Measurements from ENCODE around the gene CIDEA. TPM values are rescaled to one million over a fixed set of nuclear protein-coding genes. Genes with fewer than 3 reads are reported as not detected.

The CIDEA gene
- total RNA-seq, 1 experiment from 2014 or later = not detected

DNA sequence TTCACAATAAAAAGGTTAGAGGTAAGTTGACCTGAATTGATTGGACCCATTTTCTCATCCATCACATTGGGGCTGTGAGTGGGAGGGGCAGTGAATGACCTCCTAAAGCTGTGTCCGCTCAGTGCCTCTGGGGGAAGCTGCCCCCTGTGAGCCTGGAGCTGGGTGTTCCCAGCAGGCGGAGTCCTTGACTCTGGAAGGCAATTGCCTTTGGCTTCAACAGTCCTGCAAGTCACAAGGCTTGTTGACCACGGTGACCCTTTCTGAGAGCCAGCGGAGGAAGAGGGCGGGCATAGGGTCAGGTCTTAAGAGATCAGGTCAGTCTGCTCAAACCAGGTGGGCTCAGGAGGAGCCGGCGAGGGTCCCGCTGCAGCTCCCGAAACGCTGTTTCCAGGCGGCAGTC lies 1.1 kb upstream of the CIDEA start:
- Histone ChIP-seq H3K4me1 (peaks cover 17% of the 10 kb centered on the region), H3K4me3 (ENCODE audit: low read depth, low read length) (no peak overlapping the region), H3K9me3 (no peaks in the 10 kb centered on the region), H3K36me3 (ENCODE audit: control insufficient read depth, insufficient read depth, low read length) (no peaks in the 10 kb centered on the region), H3K27me3 (replicated peaks; ENCODE audit: control insufficient read depth, insufficient read depth, low read length) (no peaks in the 10 kb centered on the region; the same call in 1 of the 2 replicates)
- TF ChIP-seq, protein P1, sequence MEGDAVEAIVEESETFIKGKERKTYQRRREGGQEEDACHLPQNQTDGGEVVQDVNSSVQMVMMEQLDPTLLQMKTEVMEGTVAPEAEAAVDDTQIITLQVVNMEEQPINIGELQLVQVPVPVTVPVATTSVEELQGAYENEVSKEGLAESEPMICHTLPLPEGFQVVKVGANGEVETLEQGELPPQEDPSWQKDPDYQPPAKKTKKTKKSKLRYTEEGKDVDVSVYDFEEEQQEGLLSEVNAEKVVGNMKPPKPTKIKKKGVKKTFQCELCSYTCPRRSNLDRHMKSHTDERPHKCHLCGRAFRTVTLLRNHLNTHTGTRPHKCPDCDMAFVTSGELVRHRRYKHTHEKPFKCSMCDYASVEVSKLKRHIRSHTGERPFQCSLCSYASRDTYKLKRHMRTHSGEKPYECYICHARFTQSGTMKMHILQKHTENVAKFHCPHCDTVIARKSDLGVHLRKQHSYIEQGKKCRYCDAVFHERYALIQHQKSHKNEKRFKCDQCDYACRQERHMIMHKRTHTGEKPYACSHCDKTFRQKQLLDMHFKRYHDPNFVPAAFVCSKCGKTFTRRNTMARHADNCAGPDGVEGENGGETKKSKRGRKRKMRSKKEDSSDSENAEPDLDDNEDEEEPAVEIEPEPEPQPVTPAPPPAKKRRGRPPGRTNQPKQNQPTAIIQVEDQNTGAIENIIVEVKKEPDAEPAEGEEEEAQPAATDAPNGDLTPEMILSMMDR (IDR thresholded peaks at IDR 0.05; ENCODE audit: insufficient read depth in 1 of 2, low read depth in 1 of 2, low read length in 1 of 2, severe bottlenecking in 1 of 2, unreplicated experiment in 1 of 2) = no peak
- no peak for DNase-seq
- BruUV-seq (replicated peaks) = no TSS peak
- ChIA-PET POLR2A (no interaction called here), CTCF (no interaction called here)
- Mint-ChIP-seq H3K4me1 (ENCODE audit: low read depth, unreplicated experiment) (no peaks in the 10 kb centered on the region), H3K27me3 (ENCODE audit: insufficient read depth, unreplicated experiment) (peaks cover 5% of the 10 kb centered on the region), H3K36me3 (ENCODE audit: insufficient read depth, unreplicated experiment) (no peaks in the 10 kb centered on the region), H3K27ac (ENCODE audit: unreplicated experiment) (no peak overlapping the region), H3K9me3 (ENCODE audit: unreplicated experiment) (no peaks in the 10 kb centered on the region), H3K4me3 (ENCODE audit: unreplicated experiment) (no peak overlapping the region)
- intact Hi-C loops (cut with micrococcal nuclease; ENCODE audit: unreplicated experiment) = no loop called here

DNA sequence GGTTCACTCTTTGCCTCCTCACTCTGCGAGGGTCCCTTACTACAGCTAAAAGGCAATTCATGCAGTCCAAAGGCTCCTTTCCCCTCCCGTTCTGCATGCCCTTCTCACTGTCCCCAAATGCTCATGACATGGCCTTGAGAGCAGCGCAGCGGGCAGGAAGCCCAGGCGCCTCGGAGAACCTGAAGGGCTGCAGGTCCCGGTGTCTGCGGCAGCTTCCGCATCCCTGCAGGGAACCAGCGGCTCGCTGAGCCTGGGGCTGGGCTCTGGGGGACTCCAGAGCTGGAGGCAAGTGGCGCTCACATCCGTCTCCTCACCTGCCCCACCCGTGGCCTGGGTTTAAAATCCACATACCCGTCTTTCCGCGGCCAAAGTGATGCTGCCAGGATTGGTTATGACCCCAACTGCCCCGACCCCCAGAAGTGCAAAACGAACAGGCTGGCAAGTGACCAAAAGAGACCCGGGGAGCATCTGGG lies 462 bp upstream of the CIDEA start:
- no peak for DNase-seq
- Mint-ChIP-seq H3K4me1 (ENCODE audit: low read depth, unreplicated experiment) (no peaks in the 10 kb centered on the region), H3K9me3 (ENCODE audit: unreplicated experiment) (no peaks in the 10 kb centered on the region), H3K27ac (ENCODE audit: unreplicated experiment) (no peak overlapping the region), H3K36me3 (ENCODE audit: insufficient read depth, unreplicated experiment) (no peaks in the 10 kb centered on the region), H3K4me3 (ENCODE audit: unreplicated experiment) (no peak overlapping the region), H3K27me3 (ENCODE audit: insufficient read depth, unreplicated experiment) (peaks cover 4% of the 10 kb centered on the region)
- BruUV-seq (replicated peaks) = no TSS peak
- Histone ChIP-seq H3K27me3 (replicated peaks; ENCODE audit: control insufficient read depth, insufficient read depth, low read length) (no peaks in the 10 kb centered on the region; the same call in 1 of the 2 replicates), H3K4me1 (peaks cover 17% of the 10 kb centered on the region), H3K9me3 (no peaks in the 10 kb centered on the region), H3K36me3 (ENCODE audit: control insufficient read depth, insufficient read depth, low read length) (no peaks in the 10 kb centered on the region), H3K4me3 (ENCODE audit: low read depth, low read length) (no peak overlapping the region)
- CTCF ChIA-PET = no interaction called here
- POLR2A ChIA-PET = no interaction called here
- TF ChIP-seq, protein P1 (IDR thresholded peaks at IDR 0.05; ENCODE audit: insufficient read depth in 1 of 2, low read depth in 1 of 2, low read length in 1 of 2, severe bottlenecking in 1 of 2, unreplicated experiment in 1 of 2) = no peak
- intact Hi-C loops (cut with micrococcal nuclease; ENCODE audit: unreplicated experiment) = no loop called here

DNA sequence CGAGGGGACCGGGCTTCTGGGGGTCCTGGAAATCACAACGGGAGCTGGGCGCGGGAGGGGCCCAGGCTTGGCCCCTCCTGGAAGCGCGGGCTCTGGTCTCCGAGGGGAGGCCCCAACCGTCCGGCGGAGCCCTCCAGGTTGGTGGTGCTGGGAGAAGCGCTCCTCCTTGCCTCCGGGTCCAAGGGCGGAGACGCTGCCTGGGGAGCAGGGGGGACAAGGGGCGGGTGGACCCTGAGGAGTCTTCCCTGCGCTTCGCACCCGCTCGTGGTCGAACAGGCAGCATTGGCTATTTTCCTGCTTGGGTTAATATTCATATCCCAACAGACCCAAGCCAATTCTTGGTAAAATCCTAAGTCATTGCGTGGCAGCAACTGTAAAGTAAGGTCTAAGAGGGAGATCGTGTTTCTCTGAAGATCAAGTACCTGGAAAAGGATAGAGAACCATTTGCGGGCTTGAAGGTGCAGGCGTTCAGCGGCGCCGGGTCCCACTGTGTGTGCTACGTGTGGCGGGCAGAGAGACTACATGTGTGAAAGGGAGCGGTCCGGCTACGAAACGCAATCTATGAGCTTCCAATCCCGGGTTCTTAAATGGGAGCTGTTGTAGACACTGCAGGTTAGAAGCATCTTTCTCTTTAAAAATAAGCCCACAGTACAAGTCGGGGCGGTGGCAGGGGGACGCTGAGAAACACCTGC lies 805 bp downstream of the CIDEA start:
- Mint-ChIP-seq H3K36me3 (ENCODE audit: insufficient read depth, unreplicated experiment) (no peaks in the 10 kb centered on the region), H3K4me1 (ENCODE audit: low read depth, unreplicated experiment) (no peaks in the 10 kb centered on the region), H3K9me3 (ENCODE audit: unreplicated experiment) (no peaks in the 10 kb centered on the region), H3K27ac (ENCODE audit: unreplicated experiment) (peak overlapping the region; percentile 14), H3K27me3 (ENCODE audit: insufficient read depth, unreplicated experiment) (no peaks in the 10 kb centered on the region), H3K4me3 (ENCODE audit: unreplicated experiment) (no peak overlapping the region)
- H3K4me3 ChIP-seq (ENCODE audit: low read depth, low read length) = no peak overlapping the region
- ChIA-PET POLR2A (no interaction called here), CTCF (interaction anchor here (1.8 kb wide), 1 partner anchor 17 kb away, joined by 17 read pairs; no protein-coding TSS in a partner anchor)
- TF ChIP-seq, protein P1 (IDR thresholded peaks at IDR 0.05; ENCODE audit: insufficient read depth in 1 of 2, low read depth in 1 of 2, low read length in 1 of 2, severe bottlenecking in 1 of 2, unreplicated experiment in 1 of 2) = no peak
- peaks cover 17% of the 10 kb centered on the region for H3K4me1 ChIP-seq
- intact Hi-C loops (cut with micrococcal nuclease; ENCODE audit: unreplicated experiment) = loop anchor here (1.0 kb wide), 1 partner anchor 18 kb away; no protein-coding TSS in a partner anchor
- no peaks in the 10 kb centered on the region for H3K9me3 ChIP-seq
- BruUV-seq (replicated peaks) = no TSS peak
- H3K36me3 ChIP-seq (ENCODE audit: control insufficient read depth, insufficient read depth, low read length) = no peaks in the 10 kb centered on the region
- DNase-seq = no peak
- H3K27me3 ChIP-seq (replicated peaks; ENCODE audit: control insufficient read depth, insufficient read depth, low read length) = no peaks in the 10 kb centered on the region
